Small intestine (tissue), 16 donors: ENCODE measurements around the gene LRRN3. TPM values are rescaled to one million over a fixed set of nuclear protein-coding genes. Genes with fewer than 3 reads are reported as not detected.

Experiments
- DNase-seq, 2 donors: peaks; one replicate each; pipeline versions ENCODE4 v3.0.0 to v3.0.0-alpha.2; 2013
- FAIRE-seq: peaks from 2 replicates; lab custom pipeline; 2012; peaks lifted over from hg19 to GRCh38; lab: Jason Lieb, UNC
- H3K27ac ChIP-seq, 3 donors: one replicate each; pipeline ENCODE4 v1.5.1; 2013; ENCODE audit warnings: low read length in 2 of 3, mild to moderate bottlenecking in 2 of 3, control low read depth in 1 of 3, inconsistent platforms in 1 of 3, low read depth in 1 of 3, moderate library complexity in 1 of 3
- H3K27me3 ChIP-seq, 3 donors: one replicate each; pipeline ENCODE4 v1.6.1; 2013; ENCODE audit warnings: low read length in 3 of 3, inconsistent platforms in 1 of 3; ENCODE audit not compliant: control insufficient read depth in 3 of 3, insufficient read depth in 3 of 3
- H3K36me3 ChIP-seq, 3 donors: one replicate each; pipeline ENCODE4 v1.6.1; 2013; ENCODE audit warnings: low read length in 3 of 3, inconsistent platforms in 1 of 3, low read depth in 1 of 3, mild to moderate bottlenecking in 1 of 3, moderate library complexity in 1 of 3; ENCODE audit not compliant: control insufficient read depth in 3 of 3, insufficient read depth in 2 of 3
- H3K4me1 ChIP-seq, 3 donors: one replicate each; pipeline ENCODE4 v1.6.1; 2013; ENCODE audit warnings: low read length in 2 of 3, inconsistent platforms in 1 of 3, low read depth in 1 of 3, mild to moderate bottlenecking in 1 of 3, moderate library complexity in 1 of 3; ENCODE audit not compliant: control insufficient read depth in 3 of 3, insufficient read depth in 2 of 3
- H3K4me3 ChIP-seq, 3 donors: one replicate each; pipeline ENCODE4 v1.5.1; 2013; ENCODE audit warnings: low read length in 3 of 3, control low read depth in 1 of 3, inconsistent platforms in 1 of 3, low read depth in 1 of 3, mild to moderate bottlenecking in 1 of 3, moderate library complexity in 1 of 3
- H3K9me3 ChIP-seq, 2 donors: one replicate each; pipeline ENCODE4 v1.6.1; 2013; ENCODE audit warnings: low read depth in 1 of 2, low read length in 1 of 2; ENCODE audit not compliant: control insufficient read depth in 2 of 2, insufficient read depth in 1 of 2
- WGBS, 3 donors: extraction: QIAGEN DNeasy Blood & Tissue Kit; methylation state at CpG; one replicate each; pipeline ENCODE4 v1.1.7; 2013; 5-methylcytosine and 5-hydroxymethylcytosine counted together
- long read RNA-seq, 10 donors: transcript quantifications; one replicate each; lab custom pipeline, GENCODE V29; 2026
- polyA plus RNA-seq, 4 donors: library from polyadenylated mRNA; stranded (reverse) in 3 of 4; unstranded in 1 of 4; fragments of 200-250 nt in 3 of 4; fragments of 120-200 nt in 1 of 4; gene quantifications; one replicate each; pipeline versions ENCODE4 v1.2.1 to v1.2.3, GENCODE V29; 2013
- donor health status: healthy with polysubstance abuse.
- donor health status: control.
- donor health status: control.
- donor health status: Bipolar disorder and iron deficiency.
- donor health status: healthy.

Gene LRRN3
- 1 to 10 TPM in 1 of 4 donors, under 1 TPM in 2, not detected in 1; 0.27 to 2.0 (median 0.72) TPM for polyA plus RNA-seq
- long read RNA-seq, donor 1, partial matches to known transcripts = 0 of 4 reads
- long read RNA-seq, donor 1, other reads (novel, unspliced or antisense) = 0 of 4 reads
- long read RNA-seq, donor 2 = 0 reads
- long read RNA-seq, donor 3, partial matches to known transcripts = 0 of 1 reads
- long read RNA-seq, donor 3, other reads (novel, unspliced or antisense) = 0 of 1 reads
- long read RNA-seq, donor 4 = 0 reads
- long read RNA-seq, donor 5 = 0 reads
- long read RNA-seq, donor 6, partial matches to known transcripts = 0 of 2 reads
- long read RNA-seq, donor 6, other reads (novel, unspliced or antisense) = 0 of 2 reads
- long read RNA-seq, donor 7, partial matches to known transcripts = 0 of 6 reads
- long read RNA-seq, donor 7, other reads (novel, unspliced or antisense) = 0 of 6 reads
- long read RNA-seq, donor 8, partial matches to known transcripts = 0 of 1 reads
- long read RNA-seq, donor 8, other reads (novel, unspliced or antisense) = 0 of 1 reads
- long read RNA-seq, donor 9, partial matches to known transcripts = 0 of 1 reads
- long read RNA-seq, donor 9, other reads (novel, unspliced or antisense) = 0 of 1 reads
- long read RNA-seq, donor 10, transcript LRRN3-203 (2 exons, 3,513 nt) = major isoform, 8 of 11 reads
- long read RNA-seq, donor 10, partial matches to known transcripts = 0 of 11 reads
- long read RNA-seq, donor 10, other reads (novel, unspliced or antisense) = 0 of 11 reads

DNA sequence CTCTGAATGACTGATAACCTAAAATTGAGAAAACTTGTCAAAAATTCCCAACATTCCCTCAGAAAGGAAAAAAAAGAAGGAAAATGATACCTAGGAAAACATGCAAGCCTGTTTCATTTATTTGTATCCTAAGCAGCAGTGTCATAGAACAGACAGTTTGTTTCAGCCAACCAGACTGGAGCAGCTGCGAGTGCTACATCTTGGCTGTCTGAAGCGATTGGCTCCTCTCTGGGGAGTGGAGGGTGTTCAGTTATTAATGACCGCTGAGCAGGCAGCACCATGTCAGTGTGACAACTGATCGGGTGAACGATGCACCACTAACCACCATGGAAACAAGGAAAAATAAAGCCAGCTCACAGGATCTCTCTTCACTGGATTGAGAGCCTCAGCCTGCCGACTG, at the start of gene LRRN3:
Gene LRRN3, plus strand, starts transcription at position 282 of the 400 bp plus-strand sequence. CDS start 31,646 bp downstream, outside the sequence.
- WGBS, 3 donors = 56 to 75% (median 67%) methylated on average over 6 of the region's 6 CpGs
- peak within 1 kb of the TSS in 2 of 3 donors; percentile 21 to 26 for H3K4me3 ChIP-seq
- peak in 1 of 2 donors; percentile 19 for DNase-seq

DNA sequence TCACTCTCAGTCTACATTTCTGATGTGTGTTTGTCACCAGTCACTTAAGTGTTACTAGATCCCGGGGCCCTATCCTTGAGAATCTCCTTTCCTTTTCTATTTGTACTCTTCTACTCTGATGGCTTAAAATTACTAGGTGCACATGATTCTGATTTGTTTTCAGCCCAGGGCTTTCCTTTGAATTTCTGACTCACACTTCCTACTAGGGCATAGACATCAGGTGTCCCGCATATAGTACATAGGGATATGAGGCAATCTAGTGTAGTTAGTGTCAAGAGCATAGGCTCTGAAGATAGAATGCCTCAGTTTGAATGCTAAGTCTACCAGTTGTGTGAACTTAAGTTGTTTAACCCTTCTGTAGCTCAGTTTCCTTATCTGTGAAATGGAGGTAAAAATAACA, 49.4 kb upstream of the LRRN3 start:
- Histone ChIP-seq H3K27ac (no peak overlapping the region), H3K4me3 (no peak overlapping the region), H3K9me3 (no peaks in the 10 kb centered on the region), H3K4me1 (no peaks in the 10 kb centered on the region), H3K36me3 (no peaks in the 10 kb centered on the region), H3K27me3 (no peaks in the 10 kb centered on the region)
- FAIRE-seq (no peak), DNase-seq (peak in 1 of 2 donors; percentile 44)
- whole genome bisulfite sequencing, 3 donors = 92 to 95% (median 92%) methylated on average over 2 of the region's 2 CpGs

More for the DNA sequence above, at the start of gene LRRN3:
- no peak within 1 kb of the TSS for H3K27ac ChIP-seq
- H3K27me3 ChIP-seq = no peaks in the 10 kb centered on the region
- no peaks in the 10 kb centered on the region for H3K9me3 ChIP-seq
- H3K36me3 ChIP-seq = no peaks in the 10 kb centered on the region
- FAIRE-seq = no peak
- H3K4me1 ChIP-seq = peaks cover 0 to 7% (median 1%) of the 10 kb centered on the region in 3 donors

DNA sequence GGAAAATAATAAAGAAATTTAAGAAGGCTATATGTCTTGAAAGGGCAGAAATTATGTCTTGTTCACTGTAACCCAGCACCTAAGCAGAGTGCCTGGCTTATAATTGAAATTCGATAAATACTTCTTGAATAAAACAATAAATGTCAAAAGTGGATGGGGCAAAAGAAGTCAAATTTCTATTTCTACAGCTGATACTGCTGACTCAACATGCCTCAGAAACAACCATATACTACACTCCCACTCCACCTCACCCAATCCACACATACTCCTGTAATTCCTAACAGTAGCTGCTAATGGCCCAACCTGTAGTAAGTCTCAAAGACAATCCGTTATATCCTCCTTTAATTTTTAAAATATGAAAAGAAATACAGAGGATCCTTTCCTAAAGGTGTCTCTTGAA, 48.1 kb upstream of the LRRN3 start:
- DNase-seq (no peak), FAIRE-seq (no peak)
- Histone ChIP-seq H3K4me3 (no peak overlapping the region), H3K27ac (no peak overlapping the region), H3K9me3 (no peaks in the 10 kb centered on the region), H3K36me3 (no peaks in the 10 kb centered on the region), H3K27me3 (no peaks in the 10 kb centered on the region), H3K4me1 (no peaks in the 10 kb centered on the region)
- 91 to 97% (median 93%) methylated on average over 2 of the region's 2 CpGs for WGBS, 3 donors

DNA sequence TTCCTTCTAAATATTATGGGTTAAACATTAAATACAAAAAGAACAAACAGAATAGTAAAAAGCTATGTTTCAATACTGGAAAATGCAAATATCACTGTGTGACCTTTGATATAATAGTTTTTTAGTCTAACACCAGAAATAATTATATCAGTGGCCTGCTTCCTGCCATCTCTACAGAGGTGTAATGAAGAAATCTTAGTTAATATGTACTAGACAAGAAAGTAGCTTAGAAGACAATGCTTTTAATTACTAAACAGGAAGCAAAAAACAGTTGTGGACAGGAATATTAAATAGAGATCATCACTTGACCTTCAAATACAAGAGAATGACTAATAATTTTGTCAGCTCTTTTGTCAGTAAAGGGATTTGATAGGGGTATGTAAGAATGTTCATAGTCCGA, 47.4 kb upstream of the LRRN3 start:
- no peak for FAIRE-seq
- Histone ChIP-seq H3K27me3 (no peaks in the 10 kb centered on the region), H3K4me1 (no peaks in the 10 kb centered on the region), H3K27ac (no peak overlapping the region), H3K36me3 (no peaks in the 10 kb centered on the region), H3K4me3 (no peak overlapping the region), H3K9me3 (no peaks in the 10 kb centered on the region)
- DNase-seq = no peak
- 93 to 100% (median 96%) methylated on average over 1 of the region's 1 CpG for WGBS, 3 donors

DNA sequence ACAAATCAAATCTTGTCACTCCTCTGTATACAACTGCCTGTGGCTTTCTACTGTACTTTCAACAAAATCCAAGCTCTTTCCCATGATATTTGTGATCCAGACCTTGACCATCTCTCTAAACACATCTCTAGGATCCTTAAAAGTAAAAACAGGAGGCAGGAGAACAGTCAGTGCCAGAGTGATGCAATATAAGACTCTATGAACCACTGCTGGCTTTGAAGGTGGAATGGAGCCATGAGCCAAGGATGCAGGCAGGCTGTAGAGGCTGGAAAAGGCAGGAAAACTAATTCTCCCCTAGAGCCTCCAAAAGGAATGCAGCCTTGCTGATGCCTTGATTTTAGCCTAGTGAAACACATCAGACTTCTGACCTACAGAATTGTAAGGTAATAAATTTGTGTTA, 45.5 kb upstream of the LRRN3 start:
- Histone ChIP-seq H3K27ac (no peak overlapping the region), H3K9me3 (no peaks in the 10 kb centered on the region), H3K27me3 (no peaks in the 10 kb centered on the region), H3K4me1 (no peaks in the 10 kb centered on the region), H3K36me3 (no peaks in the 10 kb centered on the region), H3K4me3 (no peak overlapping the region)
- DNase-seq (no peak), FAIRE-seq (no peak)

DNA sequence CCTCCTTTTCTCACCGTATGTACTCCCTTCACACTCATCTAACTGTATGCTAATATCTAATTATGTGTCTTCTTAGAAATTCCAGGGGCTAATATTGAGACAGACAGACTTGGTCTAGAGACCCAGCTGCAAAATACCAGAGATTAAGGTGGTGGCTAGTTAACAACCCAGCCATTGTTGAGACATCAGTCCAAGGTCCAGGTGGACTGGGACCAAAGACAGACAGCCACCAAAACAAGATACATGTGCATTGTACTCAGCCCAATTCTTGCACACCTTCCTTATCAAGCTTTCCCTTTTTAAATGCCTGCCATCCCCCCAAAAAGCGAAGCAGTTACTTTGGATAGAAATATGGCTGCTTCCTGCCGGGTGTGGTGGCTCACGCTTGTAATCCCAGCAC, 43.3 kb upstream of the LRRN3 start:
- no peak overlapping the region for H3K4me3 ChIP-seq
- H3K36me3 ChIP-seq = no peaks in the 10 kb centered on the region
- no peak overlapping the region for H3K27ac ChIP-seq
- DNase-seq (no peak), FAIRE-seq (no peak)
- WGBS, 3 donors = 90 to 98% (median 96%) methylated on average over 4 of the region's 4 CpGs
- H3K4me1 ChIP-seq = no peaks in the 10 kb centered on the region
- no peaks in the 10 kb centered on the region for H3K9me3 ChIP-seq
- H3K27me3 ChIP-seq = no peaks in the 10 kb centered on the region

DNA sequence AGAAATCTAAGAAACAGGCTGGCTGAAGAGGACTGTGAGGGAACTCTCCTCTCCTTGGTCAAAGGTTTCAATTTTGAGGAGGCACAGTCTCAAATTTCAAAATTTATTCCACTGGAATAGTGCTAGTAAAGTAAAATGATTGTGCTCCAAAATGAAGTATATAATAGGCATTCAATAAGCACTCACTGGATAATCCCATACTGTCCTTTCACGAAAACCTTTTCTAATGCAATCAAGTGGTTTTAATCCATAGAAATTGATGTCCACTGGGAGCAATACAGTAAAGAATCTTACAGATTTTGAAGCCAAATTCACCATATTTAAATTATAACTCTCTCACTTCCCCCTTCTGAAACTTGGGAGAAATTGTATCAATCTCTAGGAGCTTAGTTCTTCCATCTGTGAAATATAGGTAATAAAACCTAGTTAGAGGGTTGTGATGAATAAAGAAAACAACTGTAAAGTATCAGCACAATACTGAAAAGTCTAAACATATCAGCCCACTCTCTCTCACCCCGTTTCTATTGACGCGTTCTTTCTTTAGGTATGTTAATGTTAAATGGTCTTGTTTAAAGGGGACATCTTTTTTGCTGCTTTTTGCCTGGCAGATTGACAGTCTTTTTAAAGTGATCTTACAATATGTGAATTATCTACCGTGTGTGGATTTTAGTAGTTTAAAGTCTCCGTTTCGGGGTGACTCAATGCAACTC, 40.8 kb upstream of the LRRN3 start:
- 76 to 80% (median 78%) methylated on average over 7 of the region's 7 CpGs for WGBS, 3 donors
- no peaks in the 10 kb centered on the region for H3K4me1 ChIP-seq
- H3K4me3 ChIP-seq = no peak overlapping the region
- H3K27ac ChIP-seq = no peak overlapping the region
- H3K9me3 ChIP-seq = no peaks in the 10 kb centered on the region
- H3K36me3 ChIP-seq = no peaks in the 10 kb centered on the region
- DNase-seq (no peak), FAIRE-seq (no peak)
- H3K27me3 ChIP-seq = no peaks in the 10 kb centered on the region

DNA sequence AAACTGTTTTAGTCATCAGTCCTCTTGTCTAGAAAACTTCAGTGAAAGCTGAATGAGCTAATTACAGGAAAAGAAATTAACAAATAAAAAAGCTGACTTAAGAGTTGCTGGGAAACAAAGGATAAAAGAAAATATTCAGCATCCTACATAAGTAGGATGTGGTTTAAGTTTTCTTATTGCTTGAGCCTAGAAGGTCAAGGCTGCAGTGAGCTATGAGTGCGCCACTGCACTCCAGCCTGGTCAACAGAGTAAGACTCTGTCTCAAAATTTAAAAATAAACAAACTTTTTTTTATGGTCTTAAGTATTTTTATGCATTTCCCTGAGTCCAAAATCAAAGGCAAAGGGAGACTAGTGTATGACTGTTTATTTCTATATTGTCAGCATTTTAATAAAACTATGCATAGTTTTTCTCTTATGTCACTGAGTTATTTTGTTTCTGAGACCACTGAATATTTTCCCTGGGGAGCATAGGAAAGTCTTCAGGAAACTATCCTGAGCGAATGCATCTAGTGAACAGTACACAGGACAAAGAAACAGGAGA, 40.0 kb upstream of the LRRN3 start:
- no peaks in the 10 kb centered on the region for H3K36me3 ChIP-seq
- WGBS, 3 donors = 78 to 92% (median 85%) methylated on average over 2 of the region's 2 CpGs
- no peak for FAIRE-seq

More for the DNA sequence above, 40.0 kb upstream of the LRRN3 start:
- no peaks in the 10 kb centered on the region for H3K9me3 ChIP-seq
- no peaks in the 10 kb centered on the region for H3K4me1 ChIP-seq
- DNase-seq = no peak
- no peaks in the 10 kb centered on the region for H3K27me3 ChIP-seq
- H3K27ac ChIP-seq = no peak overlapping the region
- no peak overlapping the region for H3K4me3 ChIP-seq
